ENCODE data around the gene SMOC1. TPM values are rescaled to one million over a fixed set of nuclear protein-coding genes. Genes with fewer than 3 reads are reported as not detected.

Gene SMOC1
- total RNA-seq, 1 experiment from 2014 or later = 0.46 TPM

GRCh38 chr14:69865701-69866365, 13.4 kb upstream of the SMOC1 start:
- Histone ChIP-seq H3K36me3 (ENCODE audit: control insufficient read depth, insufficient read depth, low read length) (no peaks in the 10 kb centered on the region), H3K4me1 (ENCODE audit: control insufficient read depth, insufficient read depth, low read length) (no peaks in the 10 kb centered on the region), H3K9me3 (ENCODE audit: control insufficient read depth, insufficient read depth, low read depth, low read length) (no peaks in the 10 kb centered on the region), H3K4me3 (ENCODE audit: low read depth in 2 of 2, low read length in 2 of 2) (no peak overlapping the region), H3K27me3 (ENCODE audit: control insufficient read depth, insufficient read depth, low read length) (peaks cover 2% of the 10 kb centered on the region), H3K27ac (ENCODE audit: low read length) (no peak overlapping the region)
- BruUV-seq (replicated peaks) = no TSS peak
- TF ChIP-seq CTCF (IDR thresholded peaks at IDR 0.05) = no peak
- TF ChIP-seq REST (IDR thresholded peaks at IDR 0.05; ENCODE audit: insufficient read depth in 1 of 2, low read depth in 2 of 2, low read length in 1 of 2) = no peak
- TF ChIP-seq TCF7L2 (IDR thresholded peaks at IDR 0.05; ENCODE audit: low read depth, low read length) = no peak
- ChIA-PET CTCF (no interaction called here), POLR2A (no interaction called here)
- no peak for ATAC-seq
- in situ Hi-C loops (cut with HindIII; ENCODE audit: low pct_unique_long_range_greater_than_20kb, low sequenced_read_pairs) = no loop called here
- intact Hi-C loops (cut with micrococcal nuclease; ENCODE audit: unreplicated experiment) = no loop called here
- DNase-seq (ENCODE audit: low read depth, low spot score) = no peak

GRCh38 chr14:69868363-69868963, 10.8 kb upstream of the SMOC1 start:
- no peaks in the 10 kb centered on the region; the same call in 1 of the 2 replicates for H3K27me3 ChIP-seq (ENCODE audit: control insufficient read depth, insufficient read depth, low read length)
- POLR2A ChIA-PET = no interaction called here
- intact Hi-C loops (cut with micrococcal nuclease; ENCODE audit: unreplicated experiment) (no loop called here), in situ Hi-C loops (cut with HindIII; ENCODE audit: low pct_unique_long_range_greater_than_20kb, low sequenced_read_pairs) (no loop called here)
- ATAC-seq (no peak), DNase-seq (ENCODE audit: low read depth, low spot score) (no peak)
- H3K36me3 ChIP-seq (ENCODE audit: control insufficient read depth, insufficient read depth, low read length) = no peaks in the 10 kb centered on the region
- no peaks in the 10 kb centered on the region for H3K9me3 ChIP-seq (ENCODE audit: control insufficient read depth, insufficient read depth, low read depth, low read length)
- BruUV-seq (replicated peaks) = no TSS peak
- no peaks in the 10 kb centered on the region for H3K4me1 ChIP-seq (ENCODE audit: control insufficient read depth, insufficient read depth, low read length)
- no peak overlapping the region for H3K27ac ChIP-seq (ENCODE audit: low read length)
- CTCF ChIA-PET = no interaction called here
- no peak overlapping the region for H3K4me3 ChIP-seq (ENCODE audit: low read depth in 2 of 2, low read length in 2 of 2)
- TF ChIP-seq POLR2AphosphoS5 (IDR thresholded peaks at IDR 0.05; ENCODE audit: low read depth, low read length) = no peak

GRCh38 chr14:69870613-69871012, 8.6 kb upstream of the SMOC1 start:
- Histone ChIP-seq H3K27me3 (ENCODE audit: control insufficient read depth, insufficient read depth, low read length) (no peaks in the 10 kb centered on the region; the same call in 1 of the 2 replicates), H3K36me3 (ENCODE audit: control insufficient read depth, insufficient read depth, low read length) (no peaks in the 10 kb centered on the region), H3K27ac (ENCODE audit: low read length) (no peak overlapping the region), H3K9me3 (ENCODE audit: control insufficient read depth, insufficient read depth, low read depth, low read length) (no peaks in the 10 kb centered on the region), H3K4me1 (ENCODE audit: control insufficient read depth, insufficient read depth, low read length) (no peaks in the 10 kb centered on the region), H3K4me3 (ENCODE audit: low read depth in 2 of 2, low read length in 2 of 2) (no peak overlapping the region)
- POLR2A ChIA-PET = no interaction called here
- TF ChIP-seq POLR2AphosphoS5 (IDR thresholded peaks at IDR 0.05; ENCODE audit: low read depth, low read length) (no peak), REST (IDR thresholded peaks at IDR 0.05; ENCODE audit: insufficient read depth in 1 of 2, low read depth in 2 of 2, low read length in 1 of 2) (no peak), SIN3A (IDR thresholded peaks at IDR 0.05; ENCODE audit: borderline replicate concordance, insufficient read depth, low read depth, low read length) (no peak), TCF7L2 (IDR thresholded peaks at IDR 0.05; ENCODE audit: low read depth, low read length) (no peak)
- DNase-seq (ENCODE audit: low read depth, low spot score) (no peak), ATAC-seq (no peak)
- in situ Hi-C loops (cut with HindIII; ENCODE audit: low pct_unique_long_range_greater_than_20kb, low sequenced_read_pairs) = no loop called here
- no TSS peak for BruUV-seq (replicated peaks)
- intact Hi-C loops (cut with micrococcal nuclease; ENCODE audit: unreplicated experiment) = no loop called here
- CTCF ChIA-PET = no interaction called here

Data from Panc1 (cell line).